Activated gamma-delta T cell (primary cell): ENCODE data around the gene NLRP12.
"Not testable (repeated sequence)": the region's sequence is repeated elsewhere in the genome, so short reads cannot be mapped to it uniquely, and the experiment has no call there.

Experiments used
- DNase-seq: peaks from one replicate; lab custom pipeline; 2025; lab: John Stamatoyannopoulos, UW
- total RNA-seq, 2 donors: gene quantifications; one replicate each; lab custom pipeline; 2026; lab: John Stamatoyannopoulos, UW

The NLRP12 gene
- total RNA-seq, result 0.09 to 0.10 reads per million in 2 donors

DNA sequence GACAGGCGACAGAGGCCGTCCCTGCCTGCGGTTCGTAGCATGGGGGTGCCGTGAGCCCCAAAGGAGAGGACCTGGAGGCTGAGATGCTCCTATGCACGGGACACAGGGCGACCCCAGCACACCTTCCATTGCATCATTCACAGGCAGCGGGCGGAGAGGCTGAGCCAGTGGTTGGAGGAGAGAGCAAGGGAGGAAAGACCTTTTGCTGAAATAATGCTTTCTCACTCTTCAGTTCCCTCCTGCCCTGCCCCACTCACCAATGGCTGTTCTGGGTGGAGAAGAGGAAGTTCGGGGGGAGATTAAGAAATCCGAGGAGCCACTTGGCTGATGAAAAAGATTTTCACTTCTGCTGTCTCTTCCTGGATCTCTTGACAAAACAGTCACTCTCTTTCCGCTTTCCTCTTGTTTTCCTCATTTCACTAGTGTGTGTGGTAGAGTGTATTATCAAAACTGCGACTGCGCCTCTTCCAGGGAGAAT, at the start of gene NLRP12:
Gene NLRP12 (minus strand): TSS at position 181 of the 478 bp plus-strand sequence. CDS start 140 bp downstream, at position 41.
- no peak for DNase-seq

DNA sequence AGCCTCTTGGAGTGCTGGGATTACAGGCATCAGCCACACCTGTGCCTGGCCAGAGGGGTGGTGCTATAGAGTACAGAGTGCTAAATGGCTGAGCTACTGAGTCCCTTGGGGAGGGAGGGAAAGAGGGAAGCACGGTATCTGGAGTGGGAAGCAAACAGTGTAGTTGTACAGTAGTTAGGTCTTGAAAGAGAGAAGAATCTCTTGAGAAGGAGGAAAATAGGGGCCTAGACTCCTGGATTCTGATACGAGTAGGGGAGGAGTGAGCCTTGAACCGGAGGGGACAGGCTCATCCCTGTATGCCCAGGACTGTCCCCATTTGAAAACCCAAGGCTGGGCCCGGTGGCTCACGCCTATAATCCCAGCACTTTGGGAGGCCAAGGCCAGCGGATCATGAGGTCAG, 48.6 kb upstream of the NLRP12 start:
- DNase-seq, result no peak

DNA sequence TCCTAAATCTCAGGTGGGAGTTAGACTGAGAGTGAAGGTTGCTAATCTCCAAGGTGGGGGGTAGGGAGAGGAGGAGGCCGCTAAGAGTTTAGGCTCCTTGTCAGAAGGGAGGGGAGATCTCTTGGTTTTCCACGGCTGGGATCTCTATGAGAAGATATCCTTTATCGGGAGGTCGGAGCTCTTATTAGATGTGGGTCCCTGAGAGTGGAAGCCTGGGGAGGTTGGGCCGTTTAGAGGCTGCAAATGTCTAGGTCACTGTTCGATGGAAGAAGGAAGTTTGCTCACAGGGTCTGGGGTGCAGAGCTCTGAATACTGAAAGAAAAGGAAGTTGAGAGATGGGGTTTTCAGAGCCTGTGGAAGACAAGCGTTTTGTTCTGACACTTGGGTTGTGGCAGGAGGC, 47.3 kb upstream of the NLRP12 start:
- no peak for DNase-seq

GRCh38 chr19:53870485-53870844, 46.4 kb upstream of the NLRP12 start:
- DNase-seq, result no peak

DNA sequence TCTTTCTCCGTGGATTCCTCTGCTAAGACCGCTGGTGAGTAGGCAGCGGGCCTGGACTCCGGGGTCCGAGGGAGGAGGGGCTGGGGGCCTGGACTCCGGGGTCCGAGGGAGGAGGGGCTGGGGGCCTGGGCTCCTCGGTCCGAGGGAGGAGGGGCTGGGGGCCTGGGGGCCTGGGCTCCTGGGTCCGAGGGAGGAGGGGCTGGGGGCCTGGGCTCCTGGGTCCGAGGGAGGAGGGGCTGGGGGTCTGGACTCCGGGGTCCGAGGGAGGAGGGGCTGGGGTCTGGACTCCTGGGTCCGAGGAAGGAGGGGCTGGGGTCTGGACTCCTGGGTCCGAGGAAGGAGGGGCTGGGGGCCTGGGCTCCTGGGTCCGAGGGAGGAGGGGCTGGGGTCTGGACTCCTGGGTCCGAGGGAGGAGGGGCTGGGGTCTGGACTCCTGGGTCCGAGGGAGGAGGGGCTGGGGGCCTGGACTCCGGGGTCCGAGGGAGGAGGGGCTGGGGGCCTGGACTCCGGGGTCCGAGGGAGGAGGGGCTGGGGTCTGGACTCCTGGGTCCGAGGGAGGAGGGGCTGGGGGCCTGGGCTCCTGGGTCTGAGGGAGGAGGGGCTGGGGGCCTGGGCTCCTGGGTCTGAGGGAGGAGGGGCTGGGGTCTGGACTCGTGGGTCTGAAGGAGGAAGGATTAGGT, 45.8 kb upstream of the NLRP12 start:
- DNase-seq, result peak; percentile 30

- DNase-seq, result peak; percentile 95
These were observed 45.0 kb upstream of the NLRP12 start for GRCh38 chr19:53868892-53869804.

GRCh38 chr19:53868091-53868891, 44.2 kb upstream of the NLRP12 start:
- peak; percentile 55 for DNase-seq

GRCh38 chr19:53867225-53868090, 43.3 kb upstream of the NLRP12 start, which contains the start of gene MYADM:
TSS of gene MYADM (plus strand) at chr19:53867883. CDS start at chr19:53873530, 5,647 bp downstream.
- peak; percentile 98 for DNase-seq

DNA sequence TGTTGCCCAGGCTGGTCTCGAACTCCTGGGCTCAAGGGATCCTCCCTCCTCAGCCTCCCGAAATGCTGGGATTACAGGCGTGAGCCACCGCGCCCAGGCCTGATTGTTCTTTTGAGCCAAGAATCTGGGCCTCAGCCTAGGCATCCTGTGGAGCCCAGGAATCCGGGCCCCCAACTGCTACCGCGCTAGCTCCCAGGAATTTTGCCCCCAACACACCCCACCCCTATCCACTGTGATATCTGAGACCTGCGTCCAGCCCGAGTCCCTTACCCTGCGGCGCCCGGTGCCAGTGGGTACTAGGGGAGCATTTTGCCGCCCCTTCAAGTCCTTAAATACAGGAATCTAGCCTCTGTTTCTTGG, 42.7 kb upstream of the NLRP12 start:
- no peak for DNase-seq

DNA sequence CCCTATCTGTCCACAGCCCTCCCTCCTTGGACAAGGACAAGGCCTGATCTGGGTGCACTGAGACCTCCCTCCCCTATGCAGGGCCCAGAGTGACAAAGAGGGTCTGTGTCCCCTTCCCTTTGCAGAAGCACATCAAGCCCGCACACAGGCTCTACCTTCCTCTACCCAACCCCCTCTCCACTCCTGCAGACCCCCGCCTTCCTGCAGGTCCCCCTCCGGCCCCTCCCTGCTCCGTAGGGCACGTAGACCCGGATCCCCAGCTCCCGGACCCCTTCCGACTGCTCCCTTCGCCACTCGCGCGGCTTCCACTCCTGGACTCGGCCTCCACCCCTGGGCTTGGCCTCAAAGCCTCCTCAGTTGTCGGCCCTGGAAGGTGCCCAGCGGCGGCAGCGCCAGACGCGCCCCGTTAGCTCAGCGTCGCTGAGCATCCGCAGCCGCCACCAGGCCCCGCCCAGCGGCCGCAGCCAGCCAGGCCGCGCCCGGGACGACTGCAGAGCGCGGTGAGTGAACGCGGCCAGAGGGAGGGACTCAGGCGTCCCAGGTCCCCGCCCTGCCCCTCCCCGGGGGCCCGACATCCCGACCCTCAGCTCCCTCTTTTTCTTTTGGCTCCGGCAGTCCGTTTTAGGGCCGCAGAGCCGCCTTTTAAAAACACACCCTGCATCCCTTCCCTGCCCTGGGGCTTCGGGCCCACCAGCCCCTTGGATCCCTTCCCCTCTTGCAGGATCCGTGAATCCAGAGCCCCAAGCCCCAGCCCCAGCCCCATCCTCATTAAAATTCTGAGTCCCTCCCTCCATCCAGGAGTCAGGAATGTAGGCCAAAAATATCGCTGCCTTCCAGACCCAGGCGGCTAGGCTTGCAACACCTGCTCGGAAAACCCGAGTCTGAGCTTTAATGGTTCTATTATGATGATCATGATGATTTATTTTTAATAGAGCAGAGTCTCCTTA, 42.1 kb upstream of the NLRP12 start:
- DNase-seq, result peak; percentile 75

DNA sequence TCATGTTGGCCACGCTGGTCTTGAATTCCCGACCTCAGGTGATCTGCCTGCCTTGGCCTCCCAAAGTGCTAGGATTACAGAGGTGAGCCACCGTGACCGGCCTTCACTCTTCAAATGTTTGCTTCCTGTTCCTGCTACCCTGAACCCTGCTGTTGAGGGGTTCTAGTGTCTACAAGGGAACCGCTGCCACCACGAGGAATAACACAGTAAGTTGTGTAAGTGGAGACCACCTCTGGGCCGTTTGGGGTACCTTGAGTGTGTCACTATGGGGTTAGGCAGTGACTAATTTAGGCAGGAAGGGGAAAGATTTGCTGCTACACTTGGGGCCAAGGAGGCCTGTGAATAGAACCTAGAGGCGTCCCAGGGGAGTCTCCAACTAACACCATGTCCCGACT, 41.4 kb upstream of the NLRP12 start:
- no peak for DNase-seq

GRCh38 chr19:53864308-53864836, 40.3 kb upstream of the NLRP12 start:
- DNase-seq, result no peak

DNA sequence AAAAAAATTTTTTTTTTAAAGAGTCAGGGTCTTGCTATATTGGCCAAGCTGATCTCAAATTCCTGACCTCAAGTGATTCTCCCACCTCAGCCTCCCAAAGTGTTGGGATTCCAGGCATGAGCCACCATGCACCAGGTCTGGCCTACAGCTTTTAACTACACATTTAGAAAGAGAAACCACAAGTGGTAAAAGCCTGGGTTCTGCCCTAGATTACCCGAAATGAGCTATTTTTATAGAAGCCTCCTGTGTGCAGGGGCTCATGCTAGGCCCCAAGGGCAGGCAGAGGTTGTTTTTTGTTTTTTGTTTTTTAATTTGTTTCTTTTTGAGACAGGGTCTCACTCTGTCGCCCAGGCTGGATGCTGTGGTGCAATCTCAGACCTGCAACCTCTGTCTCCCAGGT, 29.6 kb upstream of the NLRP12 start:
- no peak for DNase-seq

GRCh38 chr19:53849237-53849676, 25.1 kb upstream of the NLRP12 start:
- no peak for DNase-seq

DNA sequence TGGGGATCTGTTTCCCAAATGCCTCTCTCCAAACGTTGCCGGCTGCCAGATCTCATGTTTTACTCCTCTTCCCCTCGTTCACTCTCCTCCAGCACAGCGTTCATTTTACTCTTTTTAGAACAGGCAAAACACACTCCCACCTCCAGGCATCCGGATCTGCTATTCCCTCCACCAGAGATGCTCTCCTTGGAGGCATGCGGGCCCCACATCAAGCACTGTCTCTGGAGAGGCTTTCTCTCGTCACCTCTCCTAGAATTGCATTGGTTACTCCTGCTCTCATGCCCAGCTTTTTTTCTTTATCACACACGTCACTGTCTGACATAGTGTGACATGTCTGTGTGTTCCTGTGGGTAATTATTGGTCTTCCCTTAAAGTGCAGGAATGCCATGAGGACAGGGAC, 23.4 kb upstream of the NLRP12 start:
- no peak for DNase-seq

- no peak for DNase-seq
These were observed 20.7 kb upstream of the NLRP12 start for GRCh38 chr19:53844849-53845246.

- not testable (repeated sequence) for DNase-seq
These were observed 16.8 kb upstream of the NLRP12 start for GRCh38 chr19:53840914-53841313.

GRCh38 chr19:53840241-53840640, 16.1 kb upstream of the NLRP12 start:
- not testable (repeated sequence) for DNase-seq

DNA sequence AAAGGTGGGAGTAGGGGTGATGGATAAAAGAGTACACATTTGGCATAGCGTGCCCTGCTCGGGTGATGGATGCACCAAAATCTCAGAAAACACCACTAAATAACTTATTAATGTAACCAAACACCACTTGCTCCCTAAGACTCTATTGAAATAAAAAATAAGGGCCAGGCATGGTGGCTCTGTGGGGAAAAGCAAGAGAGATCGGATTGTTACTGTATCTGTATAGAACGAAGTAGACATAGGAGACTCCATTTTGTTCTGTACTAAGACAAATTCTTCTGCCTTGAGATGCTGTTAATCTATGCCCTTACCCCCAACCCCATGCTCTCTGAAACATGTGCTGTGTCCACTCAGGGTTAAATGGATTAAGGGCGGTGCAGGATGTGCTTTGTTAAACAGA, 14.3 kb upstream of the NLRP12 start:
- not testable (repeated sequence) for DNase-seq

DNA sequence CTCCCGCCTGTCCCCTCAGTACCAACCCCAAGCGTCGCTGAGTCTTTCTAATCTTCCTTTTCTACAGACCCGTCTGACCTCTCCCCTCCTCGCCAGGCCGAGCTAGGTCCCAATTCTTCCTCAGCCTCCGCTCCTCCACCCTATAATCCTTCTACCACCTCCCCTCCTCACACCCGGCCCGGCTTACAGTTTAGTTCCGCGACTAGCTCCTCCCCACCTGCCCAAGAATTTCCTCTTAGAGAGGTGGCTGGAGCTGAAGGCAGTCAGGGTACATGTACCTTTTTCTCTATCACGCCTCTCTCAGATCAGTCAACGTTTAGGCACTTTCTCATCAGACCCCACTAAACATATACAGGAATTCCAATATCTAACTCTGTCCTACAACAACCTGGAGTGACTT, 8.7 kb upstream of the NLRP12 start:
- not testable (repeated sequence) for DNase-seq
